Head of caudate nucleus (tissue), 42 donors: ENCODE results near the gene PBLD.
"Not testable (repeated sequence)": the region's sequence is repeated elsewhere in the genome, so short reads cannot be mapped to it uniquely, and the experiment has no call there.

Experiments used
- DNase-seq, 42 donors: peaks; one replicate each; pipeline versions ENCODE4 v3.0.0 to v3.0.0-alpha.2; 2020 to 2021; ENCODE audit warnings: mixed read lengths in 7 of 42
- intact Hi-C: fragments of 100-400 bp; cut with DNase I; formaldehyde crosslinking; loops from one replicate; pipeline ENCODE4 v1.15.0; 2022

The PBLD gene

DNA sequence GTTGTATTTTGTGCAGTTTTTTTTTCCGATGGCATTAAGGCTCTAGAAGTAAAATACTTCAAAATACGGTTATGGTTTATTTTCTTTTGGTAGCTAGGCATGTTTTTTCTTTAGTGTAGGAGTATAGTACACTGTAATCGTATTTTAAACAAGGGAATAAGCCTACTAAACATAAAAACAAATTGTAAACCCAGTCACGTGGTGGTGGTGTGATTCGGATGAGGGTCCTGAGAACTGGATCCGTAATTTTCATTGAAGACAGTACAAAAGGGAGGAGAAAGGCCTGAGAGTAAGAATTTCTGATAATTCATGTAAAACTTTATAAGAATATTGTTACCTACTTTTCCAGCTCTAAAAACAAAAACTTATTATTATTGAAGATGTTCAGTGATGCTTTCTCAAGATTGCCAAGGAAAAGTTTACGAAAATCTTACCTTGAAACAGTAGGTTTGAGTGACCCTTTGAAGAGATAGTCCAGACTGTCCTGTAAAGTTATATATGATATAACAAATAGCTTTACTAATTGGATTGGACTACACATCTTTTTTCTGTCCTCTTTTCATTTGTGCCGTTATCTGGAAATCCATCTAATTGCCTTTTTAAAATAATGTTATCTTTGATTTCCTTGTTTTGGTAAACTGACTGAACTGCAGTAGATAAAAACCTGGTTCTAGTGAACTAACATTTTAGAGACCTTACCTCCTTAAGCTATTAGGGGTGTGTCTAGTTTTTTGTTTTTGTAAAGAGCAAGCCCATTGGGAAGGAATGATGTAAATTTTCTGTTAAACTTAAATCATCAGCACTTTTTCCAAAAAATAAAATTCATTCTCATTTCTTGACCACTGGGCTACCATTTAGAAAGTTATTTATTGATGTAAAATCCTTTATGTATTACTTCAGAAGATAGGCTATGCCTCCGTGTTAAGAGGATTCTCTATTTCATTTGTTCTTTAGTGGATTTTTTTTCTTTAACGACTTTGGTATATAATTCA is 1.0 kb upstream of the PBLD start:
- intact Hi-C loops, result loop anchor here (5.0 to 10.0 kb wide), 2 partner anchors 256 to 479 kb away; partner anchors contain the start of gene HERC4
- DNase-seq, result peak in 1 of 42 donors; percentile 13

DNA sequence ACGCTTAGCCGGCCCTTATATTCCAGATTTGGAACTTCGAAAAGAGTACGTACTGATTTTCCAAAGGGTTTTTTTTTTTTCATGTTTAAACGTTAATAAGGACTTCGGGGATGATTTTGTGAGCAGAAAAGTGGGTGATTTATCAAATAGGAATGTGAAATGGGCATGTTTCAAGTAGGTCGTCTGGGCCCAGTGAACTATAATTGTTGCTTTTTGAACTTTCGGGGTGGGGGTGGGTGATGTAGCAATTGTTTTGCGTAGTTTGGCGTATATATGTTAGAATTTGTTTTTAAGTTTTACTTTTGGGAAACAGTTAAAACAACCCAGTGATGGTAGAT is 299 bp upstream of the PBLD start:
- DNase-seq, result no peak
- intact Hi-C loops, result loop anchor here (5.0 to 10.0 kb wide), 2 partner anchors 256 to 478 kb away; partner anchors contain the start of gene HERC4

DNA sequence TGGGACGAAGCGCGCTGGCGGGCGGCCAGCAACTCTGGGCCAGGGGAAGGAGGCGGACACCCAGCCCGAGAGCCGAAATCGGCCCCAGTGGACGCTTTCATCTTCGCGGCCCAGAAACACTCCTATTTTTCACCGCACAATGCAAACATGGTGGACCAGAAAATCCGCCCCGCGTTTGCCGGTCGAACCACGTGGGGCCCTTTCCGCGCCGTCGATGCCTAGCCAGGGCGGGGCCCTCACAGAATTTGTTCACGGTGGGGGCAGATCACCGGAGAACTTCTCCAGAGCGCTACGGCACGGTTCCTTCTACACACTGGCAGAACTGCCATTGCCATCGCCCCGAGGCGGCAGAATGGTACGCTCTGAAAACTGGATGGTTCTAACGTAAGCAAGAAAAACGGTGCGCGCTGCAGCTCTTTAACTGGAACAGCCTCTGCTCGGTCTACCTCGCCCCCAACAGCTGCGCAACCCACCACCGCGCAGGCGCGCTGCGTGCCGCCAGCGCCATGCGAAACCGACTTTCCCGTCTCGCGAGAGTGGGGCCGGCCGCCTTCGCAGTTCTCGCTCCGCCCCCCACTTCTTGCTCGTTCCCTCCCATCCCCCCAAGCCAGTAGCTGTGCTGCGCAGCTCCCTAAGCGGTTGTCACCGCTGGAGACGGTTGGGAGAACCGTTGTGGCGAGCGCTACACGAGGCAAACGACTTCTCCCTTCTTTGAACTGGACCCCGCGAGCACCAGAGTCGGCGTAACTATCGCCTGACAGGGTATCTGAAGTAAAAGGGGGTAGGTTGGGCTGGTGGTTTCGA is 1.1 kb downstream of the PBLD start, which contains the start of gene HNRNPH3:
TSS of gene HNRNPH3 (plus strand) at position 610 of the 804 bp plus-strand sequence. CDS start 5,158 bp downstream, outside the sequence.
- intact Hi-C loops, result loop anchor here (5.0 to 10.0 kb wide), 2 partner anchors 254 to 477 kb away; partner anchors contain the start of gene HERC4
- peak; percentile 94 to 99 (median 98) for DNase-seq

DNA sequence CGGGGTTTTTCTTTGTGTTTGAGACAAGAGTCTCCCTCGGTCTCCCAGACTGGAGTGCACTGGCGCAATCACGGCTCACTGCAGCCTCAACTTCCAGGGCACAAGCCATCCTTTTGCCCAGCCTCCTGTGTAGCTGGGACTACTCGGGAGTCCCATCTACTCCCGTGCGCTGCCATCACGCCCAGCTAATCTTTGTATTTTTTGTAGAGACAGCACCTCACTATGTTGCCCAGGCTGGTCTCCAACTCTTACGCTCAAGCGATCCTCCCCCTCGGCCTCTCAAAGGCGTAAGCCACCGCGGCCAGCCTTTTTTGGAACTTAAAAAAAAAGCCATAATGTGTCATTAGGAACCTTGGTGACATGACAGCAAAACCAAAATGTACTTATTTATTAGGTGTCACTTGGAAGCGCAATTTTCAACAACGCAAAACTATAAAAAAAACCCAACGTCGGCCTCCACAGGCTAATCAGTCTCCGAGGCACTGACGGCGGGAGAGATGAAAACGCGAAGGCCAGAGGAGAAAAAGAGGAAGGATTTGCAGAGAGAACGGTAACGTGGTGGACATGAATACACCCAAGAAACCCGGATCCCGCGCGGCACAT is 1.8 kb downstream of the PBLD start:
- DNase-seq, result peak in 40 of 42 donors; percentile 16 to 67 (median 37)
- intact Hi-C loops, result loop anchor here (5.0 to 10.0 kb wide), 2 partner anchors 254 to 476 kb away; partner anchors contain the start of gene HERC4

DNA sequence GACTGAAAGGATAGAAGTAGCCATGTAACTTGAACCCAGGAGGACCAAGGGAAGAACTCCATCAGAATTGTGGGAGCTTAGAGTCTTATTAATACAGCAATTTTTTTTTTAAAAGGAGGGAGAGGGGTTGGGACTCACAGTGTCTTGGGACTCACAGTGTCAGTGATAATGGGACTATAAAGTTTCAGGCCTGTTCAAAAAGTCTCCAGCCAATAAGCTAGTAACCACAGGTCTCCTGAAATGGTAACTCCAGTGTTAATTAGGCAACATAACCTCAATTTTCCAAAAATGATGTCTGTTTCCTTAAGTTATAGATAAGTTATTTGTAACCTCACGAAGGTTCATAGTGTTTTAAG is 3.2 kb downstream of the PBLD start:
- intact Hi-C loops, result no loop called here
- DNase-seq, result no peak

DNA sequence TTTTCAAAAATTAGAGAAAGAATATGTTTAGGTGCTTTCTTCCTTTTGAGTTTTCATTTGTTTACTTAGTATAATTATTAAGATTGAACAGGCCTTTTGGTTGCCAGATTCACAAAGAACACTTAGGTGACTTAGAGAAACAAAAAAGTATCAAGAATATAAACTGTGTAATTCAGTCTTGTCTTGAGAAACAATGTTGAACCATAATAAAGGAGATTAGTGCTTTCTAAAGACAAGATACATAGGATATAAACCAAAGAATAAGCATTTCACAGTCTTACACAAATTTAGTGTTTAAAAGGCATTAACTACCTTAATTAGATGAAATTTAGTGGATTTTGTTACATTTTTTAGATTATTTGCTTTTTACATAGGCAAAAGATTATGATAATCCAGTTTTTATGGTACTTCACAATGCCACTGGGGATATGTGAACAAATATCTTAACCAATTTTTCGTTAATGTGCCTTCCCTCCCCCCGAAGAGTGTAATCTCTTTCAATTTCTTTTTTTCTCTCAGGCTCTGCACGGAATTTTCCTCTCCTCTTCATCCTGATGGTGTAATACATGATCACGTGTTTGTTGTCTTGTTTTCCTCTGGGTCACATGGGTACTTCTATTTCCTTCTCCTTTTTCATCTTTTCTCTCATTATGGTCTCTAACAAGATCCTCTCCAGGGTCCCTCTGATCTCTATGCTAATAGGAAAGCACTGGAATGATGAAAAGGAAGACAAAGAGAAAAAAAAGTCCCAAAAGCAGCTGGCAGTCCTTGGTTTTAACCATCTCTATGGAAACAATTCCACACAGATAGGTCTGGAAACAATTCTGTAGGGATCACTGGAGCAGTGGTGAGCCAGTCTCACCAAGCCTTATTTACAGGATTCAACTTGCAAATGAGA is 4.6 kb downstream of the PBLD start:
- intact Hi-C loops, result no loop called here
- DNase-seq, result peak in 13 of 42 donors; percentile 17 to 82 (median 44)

DNA sequence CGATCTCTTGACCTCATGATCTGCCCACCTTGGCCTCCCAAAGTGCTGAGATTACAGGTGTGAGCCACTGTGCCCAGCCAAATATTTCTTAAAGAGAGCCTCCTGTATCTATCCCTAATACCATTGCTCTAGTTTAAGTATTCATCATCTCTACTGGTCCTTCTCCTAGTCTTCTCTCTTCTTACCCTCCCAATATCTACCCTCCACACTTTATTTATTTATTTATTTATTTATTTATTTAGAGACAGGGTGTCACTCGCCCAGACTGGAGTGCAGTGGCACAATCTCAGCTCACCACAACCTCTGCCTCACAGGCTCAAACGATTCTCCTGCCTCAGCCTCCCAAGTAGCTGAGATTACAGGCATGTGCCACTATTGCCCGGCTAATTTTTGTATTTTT is 8.3 kb downstream of the PBLD start:
- DNase-seq, intact Hi-C loops: not testable (repeated sequence)

DNA sequence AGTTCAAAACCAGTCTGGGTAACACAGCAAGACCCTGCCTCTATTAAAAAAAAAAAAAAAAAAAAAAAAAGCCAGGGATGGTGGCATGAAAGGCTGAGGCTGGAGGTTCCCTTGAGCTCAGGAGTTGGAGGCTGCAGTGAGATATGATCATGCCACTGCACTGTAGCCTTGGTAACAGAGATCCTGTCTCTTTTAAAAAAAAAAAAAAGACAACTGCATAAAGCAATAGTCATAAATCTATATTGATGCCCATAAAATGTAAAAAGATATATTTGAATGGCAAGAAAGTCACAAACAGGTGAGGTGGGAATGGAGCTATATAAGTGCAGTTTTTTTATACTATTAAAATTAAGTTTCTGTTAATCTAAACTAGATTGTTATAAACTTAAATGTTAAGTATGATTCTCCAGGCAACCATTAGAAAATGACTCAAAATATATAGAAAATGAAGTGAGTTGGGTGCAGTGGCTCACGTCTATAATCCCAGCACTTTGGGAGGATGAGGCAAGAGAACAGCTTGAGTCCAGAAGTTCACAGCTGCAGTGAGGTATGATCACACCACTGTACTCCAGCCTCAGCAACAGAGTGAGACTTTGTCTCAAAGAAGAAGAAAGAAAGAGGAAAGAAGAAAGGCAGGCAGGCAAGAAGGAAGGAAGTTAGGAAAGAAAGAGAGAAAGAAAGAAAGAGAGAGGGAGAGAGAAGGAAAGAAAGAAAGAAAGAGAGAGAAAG is 14.2 kb downstream of the PBLD start:
- intact Hi-C loops, result no loop called here
- no peak for DNase-seq

DNA sequence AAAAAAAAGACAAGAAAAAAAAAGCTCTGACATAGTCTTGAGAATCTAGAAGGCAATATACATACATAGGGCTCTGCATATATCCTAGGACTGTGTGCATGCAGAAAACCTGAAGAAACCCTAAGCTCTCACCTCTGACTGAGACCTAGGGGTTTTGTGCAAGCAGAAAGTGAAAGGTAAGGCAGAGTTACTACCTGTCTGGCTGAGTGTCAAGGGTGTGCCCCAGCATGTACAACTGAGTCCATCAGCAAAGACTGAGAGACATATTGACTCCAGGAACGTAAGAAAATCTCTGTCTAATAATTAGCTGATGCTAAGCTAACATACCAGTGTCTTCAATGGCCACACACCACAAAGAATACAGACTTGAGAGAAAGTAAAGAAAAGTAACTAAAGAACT is 17.1 kb downstream of the PBLD start:
- intact Hi-C loops, result no loop called here
- no peak for DNase-seq

DNA sequence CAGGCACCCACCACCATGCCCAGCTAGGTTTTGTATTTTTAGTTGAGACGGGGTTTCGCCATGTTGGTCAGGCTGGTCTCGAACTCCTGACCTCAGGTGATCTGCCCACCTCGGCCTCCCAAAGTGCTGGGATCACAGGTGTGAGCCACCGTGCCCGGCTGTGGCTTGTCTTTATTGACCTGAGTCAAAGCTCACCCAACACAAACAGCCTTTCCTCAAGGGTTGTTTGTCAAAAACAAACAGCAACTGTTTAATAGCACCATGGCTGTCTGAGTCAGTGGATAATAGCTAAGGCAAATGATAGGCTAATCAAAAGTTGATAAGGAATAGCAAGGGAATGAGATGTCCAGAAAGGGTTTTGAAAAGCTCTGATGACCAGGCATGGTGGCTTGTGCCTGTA is 17.8 kb downstream of the PBLD start:
- intact Hi-C loops, DNase-seq: not testable (repeated sequence)

DNA sequence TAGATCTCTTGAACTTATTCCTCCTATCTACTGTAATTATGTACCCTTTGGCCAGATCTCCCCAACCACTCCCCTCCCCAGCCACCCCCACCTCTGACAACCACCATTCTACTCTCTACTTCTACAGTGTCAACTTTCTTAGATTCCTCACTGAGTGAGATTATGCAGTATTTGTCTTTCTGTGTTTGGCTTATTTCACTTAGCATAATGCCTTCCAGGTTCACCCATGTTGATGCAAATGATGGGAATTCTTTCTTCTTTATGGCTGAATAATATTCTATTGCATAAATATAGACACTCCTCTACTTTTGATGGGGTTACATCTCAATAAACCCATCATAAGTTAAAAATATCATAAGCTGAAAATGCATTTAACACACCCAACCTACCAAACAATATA is 22.2 kb downstream of the PBLD start:
- DNase-seq, result no peak
- intact Hi-C loops, result no loop called here

DNA sequence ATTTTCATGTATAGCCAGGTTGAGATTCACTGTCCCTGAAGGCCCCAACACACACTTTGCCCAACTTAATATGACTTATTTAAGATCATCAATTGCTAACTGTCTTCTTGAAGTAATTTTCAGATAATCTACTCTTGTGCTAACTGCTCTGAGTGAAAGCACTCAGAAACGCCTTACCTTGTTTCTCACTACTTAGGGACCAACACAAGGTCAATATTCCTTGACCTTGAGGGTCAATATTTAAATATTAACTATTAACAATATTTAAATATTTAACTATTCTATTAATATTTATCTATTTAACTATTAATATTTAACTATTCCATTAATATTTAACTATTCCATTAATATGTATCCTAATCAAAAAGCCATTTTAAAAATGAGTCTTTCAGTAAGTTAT is 26.9 kb downstream of the PBLD start:
- intact Hi-C loops, result loop anchor here (10.0 kb wide), 1 partner anchor 71 kb away; the partner anchor contains the start of gene ATOH7
- DNase-seq, result no peak

DNA sequence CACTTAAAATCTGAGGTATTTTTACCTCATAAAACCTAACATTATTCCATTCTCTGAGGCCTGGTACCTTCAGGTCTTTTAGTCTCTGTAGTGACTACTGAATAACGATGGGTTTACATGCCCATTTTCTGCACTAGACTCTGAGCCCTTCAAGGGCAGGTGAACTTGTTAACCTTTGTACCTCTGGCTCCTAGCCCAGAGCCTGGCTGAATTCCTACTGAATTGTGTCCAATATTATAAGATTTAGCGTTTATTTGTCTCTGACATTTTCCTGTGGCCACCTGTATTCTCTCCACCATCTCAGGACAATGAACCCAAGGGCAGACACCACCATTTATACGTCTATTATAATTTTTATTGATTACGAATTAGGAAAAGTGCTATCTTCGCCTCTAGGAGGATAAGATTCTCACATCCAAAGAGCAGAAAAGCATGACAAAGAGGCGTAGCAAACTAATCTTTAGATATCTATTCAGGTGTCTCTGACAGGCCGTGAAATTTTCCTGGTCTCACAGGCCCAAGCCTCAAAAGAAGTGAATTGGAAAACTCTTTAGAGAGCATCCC is 28.8 kb downstream of the PBLD start:
- no peak for DNase-seq

DNA sequence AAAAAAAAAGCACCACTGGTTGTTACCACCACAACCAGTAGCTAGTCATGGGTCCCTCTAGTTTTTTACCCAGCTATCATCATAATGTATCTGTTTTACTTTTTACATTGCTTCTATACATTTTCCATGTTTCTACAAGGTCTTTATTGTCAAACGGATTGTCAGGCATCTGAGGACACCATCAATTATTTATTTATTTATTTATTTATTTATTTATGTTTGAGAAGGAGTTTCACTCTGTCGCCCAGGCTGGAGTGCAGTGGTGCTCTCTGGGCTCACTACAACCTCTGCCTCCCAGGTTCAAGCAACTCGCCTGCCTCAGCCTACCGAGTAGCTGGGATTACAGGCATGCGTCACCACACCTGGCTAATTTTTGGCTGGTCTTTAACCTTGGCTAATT is 29.9 kb downstream of the PBLD start:
- DNase-seq, result no peak
- intact Hi-C loops, result loop anchor here (10.0 kb wide), 1 partner anchor 68 kb away; the partner anchor contains the start of gene ATOH7

More for the DNA sequence above, 28.8 kb downstream of the PBLD start:
- intact Hi-C loops, result loop anchor here (10.0 kb wide), 1 partner anchor 69 kb away; the partner anchor contains the start of gene ATOH7

DNA sequence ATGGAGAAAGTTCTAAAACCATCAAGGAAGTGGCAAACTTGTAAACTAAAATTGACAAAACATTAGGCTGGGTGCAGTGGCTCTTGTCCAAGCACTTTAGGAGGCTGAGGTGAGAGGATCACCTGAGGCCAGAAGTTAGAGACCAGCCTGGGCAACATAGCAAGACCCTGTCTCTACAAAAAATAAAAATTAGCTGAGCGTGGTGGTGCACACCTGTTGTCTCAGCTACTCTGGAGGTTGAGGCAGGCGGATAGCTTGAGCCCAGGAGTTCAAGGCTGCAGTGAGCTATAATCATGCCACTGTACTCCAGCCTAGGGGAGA is 30.3 kb downstream of the PBLD start:
- DNase-seq, result no peak
- intact Hi-C loops, result loop anchor here (10.0 kb wide), 1 partner anchor 68 kb away; the partner anchor contains the start of gene ATOH7

DNA sequence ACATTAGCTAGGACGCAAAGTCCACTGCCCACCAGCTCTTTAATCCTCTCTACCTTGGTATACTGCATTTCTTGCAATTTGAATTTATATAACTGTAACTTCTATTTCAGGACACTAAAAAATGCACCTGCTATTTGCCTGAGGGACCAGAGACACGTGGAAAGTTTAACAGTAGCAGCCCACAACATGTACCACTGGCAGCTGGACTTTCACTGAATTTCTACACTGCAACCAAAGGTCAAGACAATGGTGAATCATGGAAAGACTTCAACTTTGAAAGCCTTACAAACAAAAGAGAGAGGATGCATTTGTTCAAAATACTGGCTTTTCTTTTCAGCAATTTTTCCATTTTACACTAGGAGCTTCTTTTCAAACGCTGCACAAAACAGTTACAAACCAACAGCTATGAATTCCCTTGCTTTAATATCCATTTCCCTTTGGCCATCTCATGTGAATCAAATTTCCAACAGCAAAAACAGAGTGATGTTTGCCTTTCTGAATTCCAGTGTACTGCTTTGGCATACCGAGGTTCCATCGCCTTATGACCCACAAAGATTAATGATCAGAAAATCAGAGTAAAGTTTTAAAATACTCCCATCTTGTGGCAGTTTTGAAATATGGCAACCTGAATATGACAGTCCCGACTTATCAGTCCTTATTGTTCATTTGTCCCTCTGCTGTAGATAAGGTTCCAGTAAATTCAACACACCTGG is 30.8 kb downstream of the PBLD start:
- peak in 5 of 42 donors; percentile 2 to 30 (median 10) for DNase-seq

More for the DNA sequence above, 30.8 kb downstream of the PBLD start:
- intact Hi-C loops, result loop anchor here (10.0 kb wide), 1 partner anchor 67 kb away; the partner anchor contains the start of gene ATOH7
